Endothelial cell of umbilical vein (primary cell): Measurements from ENCODE around the gene TMEM121.

ENCODE experiments used
- CTCF ChIP-seq, 2 donors: IDR thresholded peaks; 1 replicate in 1 of 2; 2 replicates in 1 of 2; pipeline ENCODE4 v1.5.1; 2011; ENCODE audit warnings: low read length in 2 of 2, mild to moderate bottlenecking in 2 of 2, moderate library complexity in 2 of 2, control low read depth in 1 of 2, inconsistent platforms in 1 of 2, low read depth in 1 of 2; ENCODE audit not compliant: insufficient read depth in 1 of 2; ENCODE audit errors: extremely low read depth in 1 of 2
- EZH2 ChIP-seq: IDR thresholded peaks from 2 replicates; pipeline ENCODE4 v1.6.1; 2012; ENCODE audit warnings: borderline replicate concordance, low read depth, mild to moderate bottlenecking, moderate library complexity, low read length, inconsistent platforms; ENCODE audit not compliant: severe bottlenecking
- POLR2A ChIP-seq: IDR thresholded peaks from 2 replicates; pipeline ENCODE4 v1.6.1; 2012; ENCODE audit warnings: low read depth, mild to moderate bottlenecking, control low read depth, low read length
- POLR2AphosphoS5 ChIP-seq: IDR thresholded peaks from 2 replicates; pipeline ENCODE4 v1.6.1; 2012; ENCODE audit warnings: low read depth, mild to moderate bottlenecking, control low read depth, low read length, moderate library complexity; ENCODE audit not compliant: insufficient read depth
- TF ChIP-seq, protein P1 (sequence below): IDR thresholded peaks from 2 replicates; pipeline ENCODE4 v1.6.1; 2011; ENCODE audit not compliant: insufficient read depth, insufficient read length

DNA sequence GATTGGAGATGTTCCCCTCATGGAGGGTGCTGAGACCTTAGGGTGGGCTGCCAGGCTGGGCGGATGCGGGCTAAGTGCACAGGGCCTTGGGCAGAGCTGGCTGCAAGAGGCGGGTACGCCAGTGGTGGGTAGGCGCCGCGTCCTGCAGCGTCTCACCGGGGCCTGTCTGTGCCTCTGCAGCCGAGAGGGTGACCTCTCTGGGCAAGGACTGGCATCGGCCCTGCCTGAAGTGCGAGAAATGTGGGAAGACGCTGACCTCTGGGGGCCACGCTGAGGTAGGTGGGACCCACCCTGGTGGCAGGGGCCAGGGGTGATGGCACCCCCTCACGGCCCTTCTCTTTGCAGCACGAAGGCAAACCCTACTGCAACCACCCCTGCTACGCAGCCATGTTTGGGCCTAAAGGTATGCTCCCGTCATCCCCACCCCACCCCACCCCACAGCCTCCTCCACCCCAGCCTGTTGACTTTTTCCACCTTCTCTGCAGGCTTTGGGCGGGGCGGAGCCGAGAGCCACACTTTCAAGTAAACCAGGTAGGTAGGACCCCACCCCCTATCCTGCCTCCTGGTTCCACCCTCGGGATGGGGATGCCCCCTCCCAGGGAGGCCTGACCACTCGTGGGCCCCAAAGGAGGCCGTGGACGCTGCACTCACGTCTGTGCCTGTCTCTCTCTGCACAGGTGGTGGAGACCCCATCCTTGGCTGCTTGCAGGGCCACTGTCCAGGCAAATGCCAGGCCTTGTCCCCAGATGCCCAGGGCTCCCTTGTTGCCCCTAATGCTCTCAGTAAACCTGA, 38.2 kb upstream of the TMEM121 start:
- no peak for TF ChIP-seq CTCF (IDR thresholded peaks at IDR 0.05; ENCODE audit: extremely low read depth in 1 of 2, insufficient read depth in 1 of 2, low read depth in 1 of 2, low read length in 2 of 2)
- TF ChIP-seq, protein P1, sequence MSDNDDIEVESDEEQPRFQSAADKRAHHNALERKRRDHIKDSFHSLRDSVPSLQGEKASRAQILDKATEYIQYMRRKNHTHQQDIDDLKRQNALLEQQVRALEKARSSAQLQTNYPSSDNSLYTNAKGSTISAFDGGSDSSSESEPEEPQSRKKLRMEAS, result no peak
- TF ChIP-seq EZH2, result no peak
- TF ChIP-seq POLR2AphosphoS5, result no peak
- TF ChIP-seq POLR2A, result no peak
